ENCODE results near the gene RRP12. TPM values are rescaled to one million over a fixed set of nuclear protein-coding genes. Genes with fewer than 3 reads are reported as not detected.

The RRP12 gene
- total and polyA plus RNA-seq, 2 of the 4 experiments (the other 2 are of a cell fraction), result 21.5 to 23.3 TPM

DNA sequence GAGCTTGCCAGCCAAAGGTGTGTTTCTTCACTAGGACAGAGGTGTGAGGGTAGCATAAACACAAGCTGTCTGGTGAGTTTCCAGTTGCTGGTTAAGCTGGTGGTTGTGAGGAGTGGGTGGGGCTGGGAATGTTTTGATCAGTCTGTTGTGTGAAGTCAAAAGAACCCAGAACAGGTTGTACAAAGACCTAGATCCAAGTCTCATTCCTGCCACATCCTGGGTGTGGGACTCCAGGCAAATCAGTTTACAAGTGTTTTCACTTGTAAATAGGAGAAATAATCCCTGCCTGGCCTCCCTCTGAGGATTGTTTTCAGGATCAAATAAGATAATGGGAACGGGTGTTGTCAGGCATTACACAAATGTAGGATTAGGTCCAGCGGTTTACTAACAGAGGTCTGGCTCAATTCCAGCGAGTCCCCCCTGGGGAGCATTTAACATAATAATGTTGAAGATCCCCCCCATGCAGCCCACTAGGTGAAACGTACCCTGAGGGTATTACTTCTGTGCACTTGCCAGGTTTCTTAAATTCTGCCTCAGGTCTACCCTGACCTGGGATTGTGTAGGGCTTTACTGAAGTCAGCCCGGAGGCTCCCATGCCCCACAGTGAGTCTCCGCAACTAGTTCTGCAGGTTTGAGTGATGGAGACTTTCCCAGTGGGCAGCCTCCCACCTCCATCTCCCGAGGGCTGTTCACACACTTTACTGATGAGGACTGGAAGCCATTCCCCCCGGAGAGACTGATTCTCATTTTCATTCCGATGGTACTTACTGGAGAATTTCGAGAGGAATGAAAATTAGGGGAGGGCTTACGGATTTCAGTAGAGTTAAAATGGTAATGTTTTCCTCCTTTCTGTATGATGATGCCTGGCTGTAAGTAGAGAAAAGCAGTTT lies 64.0 kb downstream of the RRP12 start:
- H4K91ac ChIP-seq (ENCODE audit: insufficient read depth, low read depth, low read length), result no peak overlapping the region
- H3K9me3 ChIP-seq (ENCODE audit: control insufficient read depth, insufficient read depth, low read length), result no peaks in the 10 kb centered on the region
- intact Hi-C loops (cut with micrococcal nuclease), result no loop called here
- POLR2A ChIA-PET (ENCODE audit: unreplicated experiment), result no interaction called here
- H3K56ac ChIP-seq (ENCODE audit: extremely low read depth, insufficient read depth, low read length), result no peak overlapping the region
- H2AFZ ChIP-seq (replicated peaks; ENCODE audit: low read length, poor library complexity), result peak overlapping the region; percentile 2
- H3K9me1 ChIP-seq (ENCODE audit: insufficient read depth, low read length), result no peaks in the 10 kb centered on the region
- no peak overlapping the region for H2AK5ac ChIP-seq (ENCODE audit: low read depth, low read length)
- BruUV-seq (replicated peaks), result no TSS peak
- H3K18ac ChIP-seq (ENCODE audit: low read depth, low read length), result no peak overlapping the region
- H2BK120ac ChIP-seq (ENCODE audit: low read depth, low read length), result no peak overlapping the region
- H2BK20ac ChIP-seq (ENCODE audit: low read depth, low read length), result no peak overlapping the region
- 10% methylated on average over 3 of the region's 11 CpGs; no CpG with 5 or more reads in 1 of the 2 experiments for WGBS, 2 experiments (ENCODE audit: extremely low coverage in 2 of 2, insufficient read length in 1 of 2)
- no peak for TF ChIP-seq RCOR1 (IDR thresholded peaks at IDR 0.05; ENCODE audit: insufficient replicate concordance, low read length)
- TF ChIP-seq POLR2A (IDR thresholded peaks at IDR 0.05; ENCODE audit: low read depth, low read length), result no peak
- TF ChIP-seq NFE2L2 (IDR thresholded peaks at IDR 0.05; ENCODE audit: low read depth, low read length), result no peak
- TF ChIP-seq, protein P1, sequence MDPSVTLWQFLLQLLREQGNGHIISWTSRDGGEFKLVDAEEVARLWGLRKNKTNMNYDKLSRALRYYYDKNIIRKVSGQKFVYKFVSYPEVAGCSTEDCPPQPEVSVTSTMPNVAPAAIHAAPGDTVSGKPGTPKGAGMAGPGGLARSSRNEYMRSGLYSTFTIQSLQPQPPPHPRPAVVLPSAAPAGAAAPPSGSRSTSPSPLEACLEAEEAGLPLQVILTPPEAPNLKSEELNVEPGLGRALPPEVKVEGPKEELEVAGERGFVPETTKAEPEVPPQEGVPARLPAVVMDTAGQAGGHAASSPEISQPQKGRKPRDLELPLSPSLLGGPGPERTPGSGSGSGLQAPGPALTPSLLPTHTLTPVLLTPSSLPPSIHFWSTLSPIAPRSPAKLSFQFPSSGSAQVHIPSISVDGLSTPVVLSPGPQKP (IDR thresholded peaks at IDR 0.05; ENCODE audit: borderline replicate concordance, low read depth, low read length), result no peak
- TF ChIP-seq CHD1 (IDR thresholded peaks at IDR 0.05; ENCODE audit: low read depth, low read length), result no peak
- no peak for TF ChIP-seq BHLHE40 (IDR thresholded peaks at IDR 0.05; ENCODE audit: low read depth, low read length)
- no peak for TF ChIP-seq MXI1 (IDR thresholded peaks at IDR 0.05; ENCODE audit: borderline replicate concordance, low read depth, low read length)
- no peak for TF ChIP-seq MAZ (IDR thresholded peaks at IDR 0.05; ENCODE audit: borderline replicate concordance, low read depth, low read length)
- TF ChIP-seq, protein P2, sequence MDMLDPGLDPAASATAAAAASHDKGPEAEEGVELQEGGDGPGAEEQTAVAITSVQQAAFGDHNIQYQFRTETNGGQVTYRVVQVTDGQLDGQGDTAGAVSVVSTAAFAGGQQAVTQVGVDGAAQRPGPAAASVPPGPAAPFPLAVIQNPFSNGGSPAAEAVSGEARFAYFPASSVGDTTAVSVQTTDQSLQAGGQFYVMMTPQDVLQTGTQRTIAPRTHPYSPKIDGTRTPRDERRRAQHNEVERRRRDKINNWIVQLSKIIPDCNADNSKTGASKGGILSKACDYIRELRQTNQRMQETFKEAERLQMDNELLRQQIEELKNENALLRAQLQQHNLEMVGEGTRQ (IDR thresholded peaks at IDR 0.05; ENCODE audit: low read depth, low read length), result no peak
- no peak for TF ChIP-seq CEBPB (IDR thresholded peaks at IDR 0.05; ENCODE audit: low read depth, low read length)
- TF ChIP-seq RFX5 (IDR thresholded peaks at IDR 0.05; ENCODE audit: low read depth, low read length), result no peak
- CTCF ChIA-PET, result no interaction called here
- H4K5ac ChIP-seq (ENCODE audit: low read depth, low read length), result no peak overlapping the region
- no peak overlapping the region for H2AK9ac ChIP-seq (replicated peaks; ENCODE audit: low read depth, low read length, poor library complexity)
- H3K36me3 ChIP-seq (ENCODE audit: control insufficient read depth, insufficient read depth, low read length), result no peaks in the 10 kb centered on the region
- peaks cover 4% of the 10 kb centered on the region for H3K4me1 ChIP-seq (ENCODE audit: control insufficient read depth, insufficient read depth, low read length)
- ATAC-seq (ENCODE audit: low read depth), result no peak
- no peak overlapping the region for H3K4me3 ChIP-seq (ENCODE audit: insufficient read depth, low read depth, low read length)
- in situ Hi-C loops (cut with MboI; ENCODE audit: low sequenced_read_pairs), result no loop called here
- peaks cover 2 to 13% of the 10 kb centered on the region in 2 experiments; a peak in 3 of 4 replicates for H3K79me1 ChIP-seq (ENCODE audit: low read depth in 1 of 2, low read length in 2 of 2)
- no peak overlapping the region for H3K14ac ChIP-seq (replicated peaks; ENCODE audit: low read depth, low read length)
- dilution Hi-C loops (cut with HindIII; ENCODE audit: low sequenced_read_pairs, unreplicated experiment), result no loop called here
- H3K4ac ChIP-seq (ENCODE audit: low read depth, low read length), result no peak overlapping the region
- no peak overlapping the region for H4K8ac ChIP-seq (ENCODE audit: low read depth in 2 of 2, low read length in 2 of 2)
- H3K23ac ChIP-seq (ENCODE audit: low read depth, low read length), result no peak overlapping the region
- peaks cover 23% of the 10 kb centered on the region for H3K27me3 ChIP-seq (ENCODE audit: control insufficient read depth, insufficient read depth, low read length)
- H4K20me1 ChIP-seq (ENCODE audit: insufficient read depth, low read length), result no peaks in the 10 kb centered on the region
- DNase-seq, result no peak
- no peak overlapping the region for H3K4me2 ChIP-seq (ENCODE audit: low read depth, low read length)
- H3K27ac ChIP-seq (ENCODE audit: insufficient read depth, low read length), result no peak overlapping the region
- H2BK5ac ChIP-seq (ENCODE audit: low read depth, low read length, poor library complexity, severe bottlenecking), result no peak overlapping the region
- H2BK15ac ChIP-seq (ENCODE audit: low read depth, low read length), result no peak overlapping the region
- H3K9ac ChIP-seq (ENCODE audit: low read depth, low read length), result no peak overlapping the region

Data from IMR-90 (cell line).